Adrenal gland (tissue), 12 donors: ENCODE results near the gene SLC26A1. TPM values are rescaled to one million over a fixed set of nuclear protein-coding genes. Genes with fewer than 3 reads are reported as not detected.

ENCODE experiments used
- DNase-seq, 7 donors: peaks; one replicate each; pipeline ENCODE4 v3.0.0-alpha.2; 2019 to 2020
- H3K27ac ChIP-seq, 5 donors: fragments of 200-600 bp; sonication (generic) in 4 of 5; 1 replicate in 3 of 5; 2 replicates in 2 of 5; pipeline versions ENCODE4 v1.5.1 to v1.8.0; 2016 to 2020; ENCODE audit warnings: mild to moderate bottlenecking in 1 of 5
- H3K27me3 ChIP-seq: fragments of 200-600 bp; 2 replicates; pipeline ENCODE4 v1.8.0; 2021
- H3K36me3 ChIP-seq, 2 donors: fragments of 200-600 bp; replicated peaks in 1 of 2; 1 replicate in 1 of 2; 2 replicates in 1 of 2; pipeline versions ENCODE4 v1.5.1 to v1.8.0; 2018 to 2022
- H3K4me1 ChIP-seq, 2 donors: fragments of 200-600 bp; replicated peaks in 1 of 2; 1 replicate in 1 of 2; 2 replicates in 1 of 2; pipeline versions ENCODE4 v1.5.1 to v1.8.0; 2018 to 2021
- H3K4me3 ChIP-seq, 4 donors: fragments of 200-600 bp; sonication (generic) in 3 of 4; one replicate each; pipeline ENCODE4 v1.5.1; 2016 to 2018
- H3K9me3 ChIP-seq, 3 donors: fragments of 200-600 bp; sonication (generic) in 1 of 3; replicated peaks in 1 of 3; 1 replicate in 2 of 3; 2 replicates in 1 of 3; pipeline versions ENCODE4 v1.5.1 to v1.8.0; 2016 to 2021
- CTCF ChIP-seq, 6 experiments: fragments of 450-650 bp in 4 of 6; fragments of 200-600 bp in 2 of 6; sonication (generic) in 1 of 6; IDR thresholded peaks; 1 replicate in 5 of 6; 2 replicates in 1 of 6; pipeline versions ENCODE4 v1.5.1 to v1.8.0; 2016 to 2021; ENCODE audit warnings: antibody characterized with exemption in 6 of 6, mild to moderate bottlenecking in 2 of 6, moderate library complexity in 1 of 6
- POLR2A ChIP-seq, 2 donors: fragments of 450-650 bp; IDR thresholded peaks; one replicate each; pipeline ENCODE4 v1.6.1; 2017; ENCODE audit warnings: antibody characterized with exemption in 2 of 2, mild to moderate bottlenecking in 2 of 2, moderate library complexity in 1 of 2
- WGBS, 4 donors: extraction: QIAGEN DNeasy Blood & Tissue Kit in 2 of 4; methylation state at CpG; one replicate each; pipeline versions ENCODE4 v1.1.5 to v1.1.7; 2013 to 2017; 5-methylcytosine and 5-hydroxymethylcytosine counted together
- intact Hi-C, 2 donors: fragments of 100-400 bp; cut with DNase I; formaldehyde crosslinking; loops; one replicate each; pipeline versions ENCODE4 v1.14.1 to v1.15.0; 2022 to 2023
- polyA plus RNA-seq, 3 donors: library from polyadenylated mRNA; stranded (reverse); fragments of 200-250 nt in 2 of 3; fragments of 350-450 nt in 1 of 3; fragmentation: Illumina TruSeq in 1 of 3; extraction: RNeasy Lipid Tissue Mini Kit (QIAGEN cat#74804) in 1 of 3; gene quantifications; one replicate each; pipeline ENCODE4 v1.2.3, GENCODE V29; 2013 to 2014
- total RNA-seq, 9 donors: library from RNA; depleted of rRNA in 4 of 9; stranded (reverse); fragments of >200 nt in 4 of 9; fragments of 120-200 nt in 1 of 9; fragmentation: NEBNext Ultra II Directional in 1 of 9; extraction: Animal tissue kit (Norgen Biotek cat#: 25700) in 1 of 9; gene quantifications; one replicate each; pipeline versions ENCODE4 v1.1.0 to v1.2.4, GENCODE V29; 2013 to 2023
- donor health status: healthy with polysubstance abuse.
- donor health status: Bipolar disorder and iron deficiency.
- donor health status: DM: yes; HTN: yes; CAD: no.
- donor health status: DM: no; HTN: no; CAD: no.
- donor health status: DM: no; HTN: no; CAD: no.
- donor health status: DM: yes; HTN: yes; CAD: no.

SLC26A1 gene
- total and polyA plus RNA-seq, 12 donors: 0.85 to 55.0 (median 3.9) TPM

- Histone ChIP-seq H3K9me3 (no peaks in the 10 kb centered on the region), H3K27me3 (no peaks in the 10 kb centered on the region), H3K36me3 (peaks cover 0 to 11% of the 10 kb centered on the region in 2 donors), H3K4me3 (no peak overlapping the region), H3K27ac (no peak overlapping the region), H3K4me1 (no peaks in the 10 kb centered on the region)
- no peak for TF ChIP-seq CTCF (IDR thresholded peaks at IDR 0.05)
- no peak for TF ChIP-seq POLR2A (IDR thresholded peaks at IDR 0.05)
- intact Hi-C loops: loop anchor here in 1 of 2 donors (10.0 kb wide), 1 partner anchor 73 kb away; no protein-coding TSS in a partner anchor
- 94 to 96% (median 95%) methylated on average over 20 to 45 of the region's 45 CpGs for WGBS, 4 donors
- peak in 5 of 7 donors; percentile 1 to 18 (median 11) for DNase-seq
These were observed 35.5 kb downstream of the SLC26A1 start for GRCh38 chr4:957581-958313.

- no peak overlapping the region for H3K4me3 ChIP-seq
- H3K9me3 ChIP-seq: no peaks in the 10 kb centered on the region
- 63 to 77% (median 72%) methylated on average over 6 to 8 of the region's 8 CpGs for WGBS, 4 donors
- DNase-seq: peak in 4 of 7 donors; percentile 0 to 11 (median 4)
- intact Hi-C loops: loop anchor here in 1 of 2 donors (10.0 kb wide), 1 partner anchor 72 kb away; no protein-coding TSS in a partner anchor
- peaks cover 0 to 9% of the 10 kb centered on the region in 2 donors for H3K36me3 ChIP-seq
- no peaks in the 10 kb centered on the region for H3K27me3 ChIP-seq
- H3K27ac ChIP-seq: no peak overlapping the region
- no peak for TF ChIP-seq CTCF (IDR thresholded peaks at IDR 0.05)
- no peak for TF ChIP-seq POLR2A (IDR thresholded peaks at IDR 0.05)
- no peaks in the 10 kb centered on the region for H3K4me1 ChIP-seq
These were observed 36.0 kb downstream of the SLC26A1 start for GRCh38 chr4:957231-957580.

GRCh38 chr4:956531-957230 lies 36.5 kb downstream of the SLC26A1 start:
- Histone ChIP-seq H3K27me3 (no peaks in the 10 kb centered on the region), H3K4me1 (no peaks in the 10 kb centered on the region), H3K4me3 (no peak overlapping the region), H3K9me3 (no peaks in the 10 kb centered on the region), H3K36me3 (peaks cover 0 to 4% of the 10 kb centered on the region in 2 donors), H3K27ac (no peak overlapping the region)
- peak in 3 of 7 donors; percentile 4 to 11 (median 8) for DNase-seq
- 82 to 89% (median 86%) methylated on average over 11 to 14 of the region's 14 CpGs for WGBS, 4 donors
- no peak for TF ChIP-seq CTCF (IDR thresholded peaks at IDR 0.05)
- no peak for TF ChIP-seq POLR2A (IDR thresholded peaks at IDR 0.05)
- intact Hi-C loops: loop anchor here in 1 of 2 donors (10.0 kb wide), 1 partner anchor 72 kb away; no protein-coding TSS in a partner anchor

GRCh38 chr4:955931-956381 lies 37.2 kb downstream of the SLC26A1 start:
- Histone ChIP-seq H3K36me3 (no peaks in the 10 kb centered on the region), H3K27me3 (no peaks in the 10 kb centered on the region), H3K9me3 (no peaks in the 10 kb centered on the region), H3K27ac (no peak overlapping the region), H3K4me1 (no peaks in the 10 kb centered on the region), H3K4me3 (no peak overlapping the region)
- intact Hi-C loops: loop anchor here in 1 of 2 donors (10.0 kb wide), 1 partner anchor 71 kb away; no protein-coding TSS in a partner anchor
- peak in 3 of 7 donors; percentile 5 to 21 (median 10) for DNase-seq
- no peak for TF ChIP-seq POLR2A (IDR thresholded peaks at IDR 0.05)
- no peak for TF ChIP-seq CTCF (IDR thresholded peaks at IDR 0.05)
- WGBS, 4 donors: 84 to 91% (median 85%) methylated on average over 10 to 12 of the region's 12 CpGs
